Measurements from ENCODE around the gene LETMD1. TPM values are rescaled to one million over a fixed set of nuclear protein-coding genes. Genes with fewer than 3 reads are reported as not detected.

Gene LETMD1
- total and polyA plus RNA-seq, 2 of the 13 experiments (the other 11 are each of a cell fraction or from before 2014, with no cell fraction given) = 43.3 to 87.7 TPM

DNA sequence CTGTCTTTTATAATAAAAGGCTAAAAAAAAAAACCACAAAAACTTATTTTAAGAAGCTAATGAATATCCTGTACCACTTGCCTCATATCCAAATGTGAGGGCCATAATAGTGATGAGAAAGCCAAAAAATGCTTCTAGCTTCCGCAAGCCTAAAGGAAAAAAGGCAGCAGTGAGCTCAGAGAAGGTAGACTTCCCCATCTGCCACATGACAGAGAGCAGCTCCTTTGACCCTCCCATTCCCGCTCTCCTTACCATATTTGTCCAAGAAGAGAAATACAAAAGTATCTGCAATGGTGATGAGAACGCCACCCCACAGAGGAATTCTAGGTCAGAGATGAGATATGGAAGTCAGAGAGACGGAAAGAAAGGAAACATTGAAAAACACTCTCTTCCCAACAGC is 49.0 kb upstream of the LETMD1 start:
- Histone ChIP-seq H3K9ac (ENCODE audit: insufficient read depth, low read depth, low read length) (no peak overlapping the region), H3K4me3 (replicated peaks in 1 of 3; ENCODE audit: insufficient read depth in 1 of 3, low read depth in 2 of 3, low read length in 3 of 3) (no peak overlapping the region), H4K20me1 (ENCODE audit: insufficient read depth, low read length) (no peaks in the 10 kb centered on the region), H3K4me1 (ENCODE audit: insufficient read depth, low read length) (no peaks in the 10 kb centered on the region), H3K79me2 (ENCODE audit: insufficient read depth, low read length) (no peaks in the 10 kb centered on the region), H3K27me3 (ENCODE audit: control insufficient read depth in 1 of 2, insufficient read depth in 2 of 2, low read length in 2 of 2) (no peaks in the 10 kb centered on the region), H3K27ac (ENCODE audit: extremely low read length, insufficient read depth, low read length) (no peak overlapping the region), H3K4me2 (ENCODE audit: low read depth, low read length) (no peak overlapping the region), H3K36me3 (replicated peaks in 1 of 2; ENCODE audit: control insufficient read depth in 1 of 2, insufficient read depth in 2 of 2, low read length in 2 of 2) (peaks cover 12 to 53% of the 10 kb centered on the region in 2 experiments), H2AFZ (ENCODE audit: low read length) (no peak overlapping the region), H3K9me3 (ENCODE audit: low read length) (no peaks in the 10 kb centered on the region)
- FAIRE-seq (no peak), DNase-seq (ENCODE audit: low spot score) (no peak), ATAC-seq (no peak)
- ChIA-PET CTCF (ENCODE audit: low intra/inter-chr PET ratio, low total read pairs) (no interaction called here), POLR2A (no interaction called here)
- no TSS peak for BruUV-seq (replicated peaks)
- TF ChIP-seq ZNF558 (CRISPR knock-in tag; IDR thresholded peaks at IDR 0.05; ENCODE audit: borderline replicate concordance) (no peak), AGO2 (optimal IDR thresholded peaks at IDR 0.05; ENCODE audit: low read depth, low read length) (no peak), ZNF274 (CRISPR knock-in tag; IDR thresholded peaks at IDR 0.05) (no peak), ZNF747 (CRISPR knock-in tag; IDR thresholded peaks at IDR 0.05; ENCODE audit: borderline replicate concordance) (no peak)
- intact Hi-C loops (cut with micrococcal nuclease; ENCODE audit: unreplicated experiment) (no loop called here), in situ Hi-C loops (cut with HindIII; ENCODE audit: extremely low pct_ligation_motif_present, low pct_unique_long_range_greater_than_20kb) (no loop called here)
- 96% methylated on average over 4 of the region's 4 CpGs for WGBS (ENCODE audit: low lambda C conversion rate)

DNA sequence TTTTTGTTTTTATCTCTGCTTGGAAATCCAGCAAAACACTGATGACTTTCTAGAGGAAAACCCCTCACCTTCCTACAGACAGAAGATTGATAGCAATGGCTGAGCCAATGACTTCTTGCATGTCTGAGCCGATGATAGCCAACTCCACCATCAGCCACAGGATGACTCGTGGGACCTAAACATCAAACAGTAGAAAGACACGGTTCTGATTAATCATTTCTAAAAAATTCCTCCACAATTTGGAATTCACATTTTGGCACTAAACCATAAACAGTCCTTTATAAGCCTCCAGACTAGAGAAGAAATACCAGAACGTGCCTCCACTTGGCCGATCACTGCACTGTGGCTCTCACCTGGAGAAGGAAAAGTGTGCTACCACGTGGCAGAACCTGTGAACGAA is 47.9 kb upstream of the LETMD1 start:
- Histone ChIP-seq H2AFZ (ENCODE audit: low read length) (no peak overlapping the region), H3K27me3 (ENCODE audit: control insufficient read depth in 1 of 2, insufficient read depth in 2 of 2, low read length in 2 of 2) (no peaks in the 10 kb centered on the region), H3K4me3 (replicated peaks in 1 of 3; ENCODE audit: insufficient read depth in 1 of 3, low read depth in 2 of 3, low read length in 3 of 3) (no peak overlapping the region), H3K27ac (ENCODE audit: extremely low read length, insufficient read depth, low read length) (no peak overlapping the region), H3K9ac (ENCODE audit: insufficient read depth, low read depth, low read length) (no peak overlapping the region), H3K36me3 (replicated peaks in 1 of 2; ENCODE audit: control insufficient read depth in 1 of 2, insufficient read depth in 2 of 2, low read length in 2 of 2) (peaks cover 17 to 53% of the 10 kb centered on the region in 2 experiments), H3K4me2 (ENCODE audit: low read depth, low read length) (no peak overlapping the region), H3K9me3 (ENCODE audit: low read length) (no peaks in the 10 kb centered on the region), H4K20me1 (ENCODE audit: insufficient read depth, low read length) (no peaks in the 10 kb centered on the region), H3K79me2 (ENCODE audit: insufficient read depth, low read length) (no peaks in the 10 kb centered on the region), H3K4me1 (ENCODE audit: insufficient read depth, low read length) (no peaks in the 10 kb centered on the region)
- DNase-seq (ENCODE audit: low spot score) (no peak), FAIRE-seq (no peak), ATAC-seq (no peak)
- POLR2A ChIA-PET = interaction anchor here (0.7 kb wide), 1 partner anchor 48 kb away, joined by 4 read pairs; no protein-coding TSS in a partner anchor
- no TSS peak for BruUV-seq (replicated peaks)
- intact Hi-C loops (cut with micrococcal nuclease; ENCODE audit: unreplicated experiment) = no loop called here
- in situ Hi-C loops (cut with HindIII; ENCODE audit: extremely low pct_ligation_motif_present, low pct_unique_long_range_greater_than_20kb) = no loop called here
- CTCF ChIA-PET (ENCODE audit: low intra/inter-chr PET ratio, low total read pairs) = no interaction called here
- WGBS (ENCODE audit: low lambda C conversion rate) = 92% methylated on average over 7 of the region's 7 CpGs
- TF ChIP-seq HOXA5 (CRISPR knock-in tag; IDR thresholded peaks at IDR 0.05) (no peak), HDAC2 (CRISPR knock-in tag; IDR thresholded peaks at IDR 0.05) (no peak), ZNF780A (CRISPR knock-in tag; IDR thresholded peaks at IDR 0.05) (no peak), ZFY (CRISPR knock-in tag; IDR thresholded peaks at IDR 0.05) (no peak), GLI4 (CRISPR knock-in tag; IDR thresholded peaks at IDR 0.05; ENCODE audit: borderline replicate concordance) (no peak), ERF (CRISPR knock-in tag; IDR thresholded peaks at IDR 0.05) (no peak), ZNF292 (CRISPR knock-in tag; IDR thresholded peaks at IDR 0.05; ENCODE audit: borderline replicate concordance, low read depth) (no peak), MIER3 (CRISPR knock-in tag; IDR thresholded peaks at IDR 0.05; ENCODE audit: borderline replicate concordance) (no peak), KLF16 (CRISPR knock-in tag; IDR thresholded peaks at IDR 0.05) (no peak), HDAC1 (CRISPR knock-in tag; IDR thresholded peaks at IDR 0.05) (no peak), PHF21A (CRISPR knock-in tag; IDR thresholded peaks at IDR 0.05) (no peak), ZNF335 (CRISPR knock-in tag; IDR thresholded peaks at IDR 0.05) (no peak), ZNF367 (CRISPR knock-in tag; IDR thresholded peaks at IDR 0.05; ENCODE audit: borderline replicate concordance) (no peak)
- TF ChIP-seq, protein P1, sequence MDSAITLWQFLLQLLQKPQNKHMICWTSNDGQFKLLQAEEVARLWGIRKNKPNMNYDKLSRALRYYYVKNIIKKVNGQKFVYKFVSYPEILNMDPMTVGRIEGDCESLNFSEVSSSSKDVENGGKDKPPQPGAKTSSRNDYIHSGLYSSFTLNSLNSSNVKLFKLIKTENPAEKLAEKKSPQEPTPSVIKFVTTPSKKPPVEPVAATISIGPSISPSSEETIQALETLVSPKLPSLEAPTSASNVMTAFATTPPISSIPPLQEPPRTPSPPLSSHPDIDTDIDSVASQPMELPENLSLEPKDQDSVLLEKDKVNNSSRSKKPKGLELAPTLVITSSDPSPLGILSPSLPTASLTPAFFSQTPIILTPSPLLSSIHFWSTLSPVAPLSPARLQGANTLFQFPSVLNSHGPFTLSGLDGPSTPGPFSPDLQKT (CRISPR knock-in tag; IDR thresholded peaks at IDR 0.05; ENCODE audit: borderline replicate concordance) = no peak
- TF ChIP-seq, protein P2, sequence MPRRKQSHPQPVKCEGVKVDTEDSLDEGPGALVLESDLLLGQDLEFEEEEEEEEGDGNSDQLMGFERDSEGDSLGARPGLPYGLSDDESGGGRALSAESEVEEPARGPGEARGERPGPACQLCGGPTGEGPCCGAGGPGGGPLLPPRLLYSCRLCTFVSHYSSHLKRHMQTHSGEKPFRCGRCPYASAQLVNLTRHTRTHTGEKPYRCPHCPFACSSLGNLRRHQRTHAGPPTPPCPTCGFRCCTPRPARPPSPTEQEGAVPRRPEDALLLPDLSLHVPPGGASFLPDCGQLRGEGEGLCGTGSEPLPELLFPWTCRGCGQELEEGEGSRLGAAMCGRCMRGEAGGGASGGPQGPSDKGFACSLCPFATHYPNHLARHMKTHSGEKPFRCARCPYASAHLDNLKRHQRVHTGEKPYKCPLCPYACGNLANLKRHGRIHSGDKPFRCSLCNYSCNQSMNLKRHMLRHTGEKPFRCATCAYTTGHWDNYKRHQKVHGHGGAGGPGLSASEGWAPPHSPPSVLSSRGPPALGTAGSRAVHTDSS (CRISPR knock-in tag; conservative IDR thresholded peaks at IDR 0.05) = no peak
